ENCODE measurements around the gene ADAMTS17. TPM values are rescaled to one million over a fixed set of nuclear protein-coding genes. Genes with fewer than 3 reads are reported as not detected.

ADAMTS17 gene
- total RNA-seq, 1 donor from 2014 or later = 1.5 TPM

GRCh38 chr15:100038736-100039135, 303.0 kb downstream of the ADAMTS17 start:
- no peak for DNase-seq (ENCODE audit: low spot score)
- Histone ChIP-seq H3K9me3 (ENCODE audit: low read depth) (no peaks in the 10 kb centered on the region), H3K27me3 (no peaks in the 10 kb centered on the region), H2AFZ (replicated peaks) (no peak overlapping the region), H3F3A (ENCODE audit: low read depth) (no peaks in the 10 kb centered on the region), H3K27ac (no peak overlapping the region), H3K79me2 (ENCODE audit: low read depth) (no peaks in the 10 kb centered on the region), H3K4me3 (no peak overlapping the region), H4K20me1 (ENCODE audit: low read depth) (no peaks in the 10 kb centered on the region), H3K36me3 (no peaks in the 10 kb centered on the region), H3K9ac (no peak overlapping the region), H3K4me1 (no peaks in the 10 kb centered on the region), H3K4me2 (no peak overlapping the region)
- H3K36me3 Mint-ChIP-seq = no peaks in the 10 kb centered on the region
- H3K9me3 Mint-ChIP-seq = no peaks in the 10 kb centered on the region
- peaks cover 3% of the 10 kb centered on the region for H3K4me1 Mint-ChIP-seq
- no peak overlapping the region for H3K4me3 Mint-ChIP-seq
- peaks cover 7% of the 10 kb centered on the region for H3K27me3 Mint-ChIP-seq (ENCODE audit: insufficient read depth, low read depth)
- TF ChIP-seq EZH2 (IDR thresholded peaks at IDR 0.05) = no peak
- no peak for TF ChIP-seq CTCF (IDR thresholded peaks at IDR 0.05)
- no peak for TF ChIP-seq EZH2phosphoT487 (IDR thresholded peaks at IDR 0.05)
- no peak overlapping the region for H3K27ac Mint-ChIP-seq

- no peak for DNase-seq (ENCODE audit: low spot score)
- Mint-ChIP-seq H3K27me3 (ENCODE audit: insufficient read depth, low read depth) (peaks cover 4% of the 10 kb centered on the region), H3K4me3 (no peak overlapping the region), H3K4me1 (peaks cover under 1% of the 10 kb centered on the region), H3K27ac (no peak overlapping the region), H3K36me3 (no peaks in the 10 kb centered on the region), H3K9me3 (no peaks in the 10 kb centered on the region)
- no peaks in the 10 kb centered on the region for H3F3A ChIP-seq (ENCODE audit: low read depth)
- H2AFZ ChIP-seq (replicated peaks) = no peak overlapping the region
- no peak for TF ChIP-seq EZH2phosphoT487 (IDR thresholded peaks at IDR 0.05)
- H3K36me3 ChIP-seq = no peaks in the 10 kb centered on the region
- no peak overlapping the region for H3K4me2 ChIP-seq
- H3K9ac ChIP-seq = no peak overlapping the region
- H3K79me2 ChIP-seq (ENCODE audit: low read depth) = no peaks in the 10 kb centered on the region
- no peaks in the 10 kb centered on the region for H3K9me3 ChIP-seq (ENCODE audit: low read depth)
- no peak overlapping the region for H3K27ac ChIP-seq
- no peaks in the 10 kb centered on the region for H3K4me1 ChIP-seq
- no peaks in the 10 kb centered on the region for H4K20me1 ChIP-seq (ENCODE audit: low read depth)
- no peaks in the 10 kb centered on the region for H3K27me3 ChIP-seq
- H3K4me3 ChIP-seq = no peak overlapping the region
These were observed 303.9 kb downstream of the ADAMTS17 start for GRCh38 chr15:100037901-100038300.

- Histone ChIP-seq H2AFZ (replicated peaks) (no peak overlapping the region), H3K9me3 (ENCODE audit: low read depth) (no peaks in the 10 kb centered on the region), H3K4me3 (no peak overlapping the region), H3F3A (ENCODE audit: low read depth) (no peaks in the 10 kb centered on the region), H3K79me2 (ENCODE audit: low read depth) (no peaks in the 10 kb centered on the region), H3K27me3 (no peaks in the 10 kb centered on the region), H3K36me3 (no peaks in the 10 kb centered on the region), H3K27ac (no peak overlapping the region), H3K4me2 (no peak overlapping the region), H3K4me1 (no peaks in the 10 kb centered on the region), H3K9ac (no peak overlapping the region), H4K20me1 (ENCODE audit: low read depth) (no peaks in the 10 kb centered on the region)
- no peaks in the 10 kb centered on the region for H3K9me3 Mint-ChIP-seq
- no peak overlapping the region for H3K27ac Mint-ChIP-seq
- H3K4me1 Mint-ChIP-seq = no peaks in the 10 kb centered on the region
- H3K27me3 Mint-ChIP-seq (ENCODE audit: insufficient read depth, low read depth) = peaks cover 4% of the 10 kb centered on the region
- H3K4me3 Mint-ChIP-seq = no peak overlapping the region
- no peaks in the 10 kb centered on the region for H3K36me3 Mint-ChIP-seq
- DNase-seq (ENCODE audit: low spot score) = no peak
- no peak for TF ChIP-seq EZH2 (IDR thresholded peaks at IDR 0.05)
- no peak for TF ChIP-seq CTCF (IDR thresholded peaks at IDR 0.05)
These were observed 305.8 kb downstream of the ADAMTS17 start for GRCh38 chr15:100036015-100036414.

GRCh38 chr15:100034191-100034590, 307.6 kb downstream of the ADAMTS17 start:
- no peak overlapping the region for H3K27ac Mint-ChIP-seq

More at GRCh38 chr15:100034191-100034590, 307.6 kb downstream of the ADAMTS17 start:
- H3K27me3 Mint-ChIP-seq (ENCODE audit: insufficient read depth, low read depth) = peaks cover 6% of the 10 kb centered on the region
- peaks cover 2% of the 10 kb centered on the region for H3K9me3 Mint-ChIP-seq
- H3K9me3 ChIP-seq (ENCODE audit: low read depth) = no peaks in the 10 kb centered on the region
- H3K4me1 ChIP-seq = no peaks in the 10 kb centered on the region
- H3K4me3 ChIP-seq = no peak overlapping the region
- no peak overlapping the region for H3K4me2 ChIP-seq
- DNase-seq (ENCODE audit: low spot score) = no peak
- no peak overlapping the region for H2AFZ ChIP-seq (replicated peaks)
- no peak overlapping the region for H3K9ac ChIP-seq
- no peaks in the 10 kb centered on the region for H3K79me2 ChIP-seq (ENCODE audit: low read depth)
- H3K4me1 Mint-ChIP-seq = no peaks in the 10 kb centered on the region
- H3F3A ChIP-seq (ENCODE audit: low read depth) = no peaks in the 10 kb centered on the region
- TF ChIP-seq EZH2phosphoT487 (IDR thresholded peaks at IDR 0.05) = no peak
- no peaks in the 10 kb centered on the region for H4K20me1 ChIP-seq (ENCODE audit: low read depth)
- no peaks in the 10 kb centered on the region for H3K36me3 Mint-ChIP-seq
- H3K27me3 ChIP-seq = no peaks in the 10 kb centered on the region
- no peak overlapping the region for H3K4me3 Mint-ChIP-seq
- no peaks in the 10 kb centered on the region for H3K36me3 ChIP-seq
- H3K27ac ChIP-seq = no peak overlapping the region

All from neural progenitor cell (in vitro differentiated cells).